PC-3 (cell line): ENCODE results near the gene CFAP126. TPM values are rescaled to one million over a fixed set of nuclear protein-coding genes. Genes with fewer than 3 reads are reported as not detected.
A peak's percentile ranks its signal among the peaks of the same experiment; 100 is the strongest.

Experiments used
- ATAC-seq: fragments of 200-7000 bp; cut with Tn5 transposase; 2 replicates; pipeline ENCODE4 v1.9.1; 2020; ENCODE audit warnings: mild to moderate bottlenecking, moderate library complexity
- BruUV-seq: library from RNA; stranded (reverse); fragments of 400-500 nt; replicated peaks from 2 replicates; lab custom pipeline; 2021; lab: Mats Ljungman, UMichigan
- CTCF ChIA-PET: fragments of 300-600 bp; sonication (Branson Sonifier 250); formaldehyde crosslinking; loops from one replicate; lab custom pipeline; 2022; ENCODE audit warnings: antibody characterized with exemption; lab: Charles Lee
- POLR2A ChIA-PET: fragments of 300-600 bp; sonication (Branson Sonifier 250); formaldehyde crosslinking; loops from one replicate; lab custom pipeline; 2022; ENCODE audit warnings: antibody characterized with exemption; ENCODE audit not compliant: unreplicated experiment; lab: Charles Lee
- DNase-seq: peaks from one replicate; pipeline ENCODE4 v3.0.0-alpha.2; 2015
- H2AFZ ChIP-seq: fragments of 300-600 bp; sonication (generic); 2 replicates; pipeline ENCODE4 v1.6.0; 2016; ENCODE audit warnings: antibody characterized with exemption, low read length
- H3F3A ChIP-seq: fragments of 300-600 bp; sonication (generic); one replicate; pipeline ENCODE4 v1.6.0; 2017; ENCODE audit warnings: antibody characterized with exemption, low read length, control low read depth, mild to moderate bottlenecking; ENCODE audit not compliant: unreplicated experiment
- H3K27ac ChIP-seq: fragments of 300-600 bp; sonication (generic); 2 replicates; pipeline ENCODE4 v1.5.1; 2016; ENCODE audit warnings: mild to moderate bottlenecking, low read length
- H3K27me3 ChIP-seq: fragments of 300-600 bp; sonication (generic); 2 replicates; pipeline ENCODE4 v1.6.1; 2016; ENCODE audit warnings: low read length, mixed read lengths
- H3K36me3 ChIP-seq: fragments of 300-600 bp; sonication (generic); 2 replicates; pipeline ENCODE4 v1.6.1; 2016; ENCODE audit warnings: low read depth, mixed run types, low read length, mixed read lengths
- H3K4me1 ChIP-seq: fragments of 300-600 bp; sonication (generic); 2 replicates; pipeline ENCODE4 v1.5.1; 2016; ENCODE audit warnings: low read length; ENCODE audit not compliant: insufficient read depth
- H3K4me2 ChIP-seq: fragments of 300-600 bp; sonication (generic); 2 replicates; pipeline ENCODE4 v1.6.0; 2016; ENCODE audit warnings: low read length
- H3K4me3 ChIP-seq: fragments of 300-600 bp; sonication (generic); 2 replicates; pipeline ENCODE4 v1.5.1; 2016; ENCODE audit warnings: mild to moderate bottlenecking, low read length, mixed read lengths
- H3K79me2 ChIP-seq: fragments of 300-600 bp; sonication (generic); 2 replicates; pipeline ENCODE4 v1.6.1; 2017; ENCODE audit warnings: low read length, mixed read lengths
- H3K9ac ChIP-seq: fragments of 300-600 bp; sonication (generic); 2 replicates; pipeline ENCODE4 v1.6.0; 2016; ENCODE audit warnings: mild to moderate bottlenecking, low read length
- H3K9me2 ChIP-seq: fragments of 300-600 bp; sonication (generic); replicated peaks from 2 replicates; pipeline ENCODE4 v1.6.1; 2016; ENCODE audit warnings: mixed run types, low read length, mixed read lengths
- H3K9me3 ChIP-seq: fragments of 300-600 bp; sonication (generic); 2 replicates; pipeline ENCODE4 v1.6.1; 2016; ENCODE audit warnings: low read length, mixed read lengths
- H4K20me1 ChIP-seq: fragments of 300-600 bp; sonication (generic); 2 replicates; pipeline ENCODE4 v1.6.1; 2016; ENCODE audit warnings: low read length, mixed read lengths
- EZH2 ChIP-seq: fragments of 300-600 bp; sonication (generic); IDR thresholded peaks from one replicate; pipeline ENCODE4 v1.6.1; 2017; ENCODE audit warnings: antibody characterized with exemption, mild to moderate bottlenecking, low read length; ENCODE audit not compliant: unreplicated experiment
- EZH2phosphoT487 ChIP-seq: fragments of 300-600 bp; sonication (generic); IDR thresholded peaks from 2 replicates; pipeline ENCODE4 v1.6.1; 2018; ENCODE audit warnings: mild to moderate bottlenecking, antibody characterized with exemption, low read length, borderline replicate concordance
- intact Hi-C: fragments of 100-400 bp; cut with micrococcal nuclease; formaldehyde crosslinking; loops from 2 replicates; pipeline ENCODE4 v1.9.0; 2023
- total RNA-seq: library from RNA; depleted of rRNA; stranded (reverse); fragments of >200 nt; gene quantifications from 2 replicates; pipeline ENCODE4 v1.2.3, GENCODE V29; 2014
- TF ChIP-seq, protein P1 (sequence below): fragments of 300-600 bp; sonication (generic); conservative IDR thresholded peaks from 2 replicates; pipeline ENCODE4 v1.5.1; 2017; ENCODE audit warnings: antibody characterized with exemption, low read depth, mild to moderate bottlenecking, low read length

CFAP126 gene
- total RNA-seq, 1 experiment from 2014 or later: not detected

GRCh38 chr1:161359291-161359690 lies 8.4 kb downstream of the CFAP126 start:
- Histone ChIP-seq H3K79me2 (no peaks in the 10 kb centered on the region), H3K27me3 (no peaks in the 10 kb centered on the region), H3K4me2 (no peak overlapping the region), H3K27ac (no peak overlapping the region), H3K9ac (no peak overlapping the region), H4K20me1 (no peaks in the 10 kb centered on the region), H2AFZ (no peak overlapping the region), H3K36me3 (peaks cover 8% of the 10 kb centered on the region; the same call in 1 of the 2 replicates), H3K9me2 (no peaks in the 10 kb centered on the region), H3K4me3 (no peak overlapping the region), H3K9me3 (no peaks in the 10 kb centered on the region), H3K4me1 (no peaks in the 10 kb centered on the region), H3F3A (no peaks in the 10 kb centered on the region)
- ATAC-seq (no peak), DNase-seq (no peak)
- no TSS peak for BruUV-seq
- ChIA-PET CTCF (interaction anchor here (0.6 kb wide), 1 partner anchor 111 kb away, joined by 4 read pairs; no protein-coding TSS in a partner anchor), POLR2A (no interaction called here)
- TF ChIP-seq, protein P1, sequence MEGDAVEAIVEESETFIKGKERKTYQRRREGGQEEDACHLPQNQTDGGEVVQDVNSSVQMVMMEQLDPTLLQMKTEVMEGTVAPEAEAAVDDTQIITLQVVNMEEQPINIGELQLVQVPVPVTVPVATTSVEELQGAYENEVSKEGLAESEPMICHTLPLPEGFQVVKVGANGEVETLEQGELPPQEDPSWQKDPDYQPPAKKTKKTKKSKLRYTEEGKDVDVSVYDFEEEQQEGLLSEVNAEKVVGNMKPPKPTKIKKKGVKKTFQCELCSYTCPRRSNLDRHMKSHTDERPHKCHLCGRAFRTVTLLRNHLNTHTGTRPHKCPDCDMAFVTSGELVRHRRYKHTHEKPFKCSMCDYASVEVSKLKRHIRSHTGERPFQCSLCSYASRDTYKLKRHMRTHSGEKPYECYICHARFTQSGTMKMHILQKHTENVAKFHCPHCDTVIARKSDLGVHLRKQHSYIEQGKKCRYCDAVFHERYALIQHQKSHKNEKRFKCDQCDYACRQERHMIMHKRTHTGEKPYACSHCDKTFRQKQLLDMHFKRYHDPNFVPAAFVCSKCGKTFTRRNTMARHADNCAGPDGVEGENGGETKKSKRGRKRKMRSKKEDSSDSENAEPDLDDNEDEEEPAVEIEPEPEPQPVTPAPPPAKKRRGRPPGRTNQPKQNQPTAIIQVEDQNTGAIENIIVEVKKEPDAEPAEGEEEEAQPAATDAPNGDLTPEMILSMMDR: no peak
- TF ChIP-seq EZH2phosphoT487 (no peak), EZH2 (no peak)
- intact Hi-C loops: no loop called here

- peak; percentile 4 for DNase-seq
- Histone ChIP-seq H3K4me1 (no peaks in the 10 kb centered on the region), H3K36me3 (peaks cover 7% of the 10 kb centered on the region; the same call in 1 of the 2 replicates), H3K4me2 (no peak overlapping the region), H3K9me3 (no peaks in the 10 kb centered on the region), H3K27me3 (no peaks in the 10 kb centered on the region), H3K27ac (no peak overlapping the region), H3K4me3 (no peak overlapping the region), H3K9me2 (no peaks in the 10 kb centered on the region), H3K9ac (no peak overlapping the region), H4K20me1 (no peaks in the 10 kb centered on the region), H3K79me2 (no peaks in the 10 kb centered on the region), H2AFZ (no peak overlapping the region), H3F3A (no peaks in the 10 kb centered on the region)
- no peak for ATAC-seq
- TF ChIP-seq, protein P1: no peak
- TF ChIP-seq EZH2phosphoT487: no peak
- CTCF ChIA-PET: interaction anchor here (0.6 to 1.2 kb wide), 2 partner anchors 11 to 25 kb away, joined by 3 read pairs; no protein-coding TSS in a partner anchor
- no TSS peak for BruUV-seq
- POLR2A ChIA-PET: no interaction called here
- intact Hi-C loops: no loop called here
Observed at GRCh38 chr1:161357073-161357472, 10.6 kb downstream of the CFAP126 start.

- intact Hi-C loops: no loop called here
- BruUV-seq: no TSS peak
- no peak overlapping the region for H2AFZ ChIP-seq
- H4K20me1 ChIP-seq: no peaks in the 10 kb centered on the region
- no peak overlapping the region for H3K27ac ChIP-seq
- H3F3A ChIP-seq: no peaks in the 10 kb centered on the region
- DNase-seq: no peak
- no peaks in the 10 kb centered on the region for H3K27me3 ChIP-seq
- no peak for ATAC-seq
- TF ChIP-seq, protein P1: no peak
- TF ChIP-seq EZH2phosphoT487: no peak
- no peak for TF ChIP-seq EZH2
- H3K4me1 ChIP-seq: no peaks in the 10 kb centered on the region
- H3K9me3 ChIP-seq: no peaks in the 10 kb centered on the region
- ChIA-PET POLR2A (no interaction called here), CTCF (no interaction called here)
- no peak overlapping the region for H3K4me2 ChIP-seq
- peaks cover 9% of the 10 kb centered on the region for H3K36me3 ChIP-seq
- H3K79me2 ChIP-seq: no peaks in the 10 kb centered on the region
- no peak overlapping the region for H3K9ac ChIP-seq
- H3K4me3 ChIP-seq: no peak overlapping the region
- H3K9me2 ChIP-seq: no peaks in the 10 kb centered on the region
Observed at GRCh38 chr1:161351482-161351881, 16.2 kb downstream of the CFAP126 start.
